NOMO-1 treated with dmso at 0.1 percent for 144 hours (cell line): ENCODE results near the gene PGLYRP4.

Source experiments
- DNase-seq: peaks from one replicate; lab custom pipeline; 2025; ENCODE audit not compliant: unreplicated experiment; lab: John Stamatoyannopoulos, UW

The PGLYRP4 gene

DNA sequence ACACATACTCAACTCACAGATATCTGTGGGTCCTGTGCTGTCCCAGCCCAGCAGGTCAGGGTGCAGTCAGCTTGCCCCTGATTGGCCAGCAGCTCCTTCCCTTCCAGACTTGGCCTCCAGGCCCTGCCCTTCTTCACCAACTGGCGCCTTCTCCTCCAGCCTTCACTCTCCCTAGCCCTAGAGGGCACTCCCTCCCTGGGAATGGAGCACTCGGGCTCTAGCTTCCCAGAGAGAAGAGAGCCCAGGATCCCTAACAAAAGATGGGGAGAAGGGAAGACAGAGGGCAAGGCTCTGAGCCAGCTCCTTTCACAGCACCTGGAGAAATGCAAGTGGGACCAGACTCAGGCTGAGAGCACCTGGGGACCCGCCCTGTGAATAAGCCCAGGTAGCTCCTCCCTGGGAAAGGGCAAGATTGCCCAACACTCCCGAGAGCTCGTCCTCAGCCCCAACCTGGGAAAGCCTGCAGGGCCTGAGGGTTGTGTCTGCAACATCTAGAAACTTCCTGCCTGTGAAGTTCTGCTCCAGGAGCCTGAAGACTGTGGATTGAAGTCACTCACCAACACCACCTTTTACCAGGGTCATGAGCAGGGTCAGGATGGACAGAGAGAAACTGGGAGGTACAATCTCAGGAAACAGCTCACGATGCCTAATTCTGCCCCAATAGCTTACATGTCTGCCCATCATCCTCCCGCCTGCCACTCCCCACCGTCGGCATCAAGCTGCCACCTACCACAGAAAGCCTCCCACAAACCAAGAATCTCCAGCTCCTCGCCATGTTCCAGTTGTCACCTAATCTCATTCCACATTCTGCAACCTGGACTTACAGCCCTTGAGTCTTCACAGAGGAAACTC, at the start of gene PGLYRP4:
TSS of gene PGLYRP4 (minus strand) at position 331 of the 852 bp plus-strand sequence. CDS start 909 bp downstream, outside the sequence.
- DNase-seq, result no peak

- DNase-seq, result no peak
Observed at GRCh38 chr1:153397924-153398651, 49.4 kb upstream of the PGLYRP4 start.

- DNase-seq, result no peak
Observed at GRCh38 chr1:153397051-153397923, 48.6 kb upstream of the PGLYRP4 start.

DNA sequence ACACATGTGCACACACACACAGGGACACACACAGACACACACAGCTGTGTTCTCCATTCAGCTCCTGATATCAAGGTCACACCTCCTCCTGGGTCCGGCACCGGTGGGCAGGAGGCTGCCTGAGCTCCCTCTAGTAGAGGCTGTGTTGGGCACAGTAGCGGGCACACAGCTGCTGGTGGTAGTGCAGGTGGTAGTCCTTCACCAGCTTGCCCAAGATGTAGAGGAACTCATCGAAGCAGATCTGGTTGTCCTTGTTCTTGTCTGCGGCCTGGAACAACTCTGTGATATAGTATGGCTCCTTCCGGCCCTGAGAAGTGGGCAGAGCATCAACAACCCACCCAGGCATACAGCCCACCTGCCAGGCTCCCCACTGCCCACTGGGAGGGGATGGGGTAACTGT, 47.8 kb upstream of the PGLYRP4 start:
- DNase-seq, result no peak

DNA sequence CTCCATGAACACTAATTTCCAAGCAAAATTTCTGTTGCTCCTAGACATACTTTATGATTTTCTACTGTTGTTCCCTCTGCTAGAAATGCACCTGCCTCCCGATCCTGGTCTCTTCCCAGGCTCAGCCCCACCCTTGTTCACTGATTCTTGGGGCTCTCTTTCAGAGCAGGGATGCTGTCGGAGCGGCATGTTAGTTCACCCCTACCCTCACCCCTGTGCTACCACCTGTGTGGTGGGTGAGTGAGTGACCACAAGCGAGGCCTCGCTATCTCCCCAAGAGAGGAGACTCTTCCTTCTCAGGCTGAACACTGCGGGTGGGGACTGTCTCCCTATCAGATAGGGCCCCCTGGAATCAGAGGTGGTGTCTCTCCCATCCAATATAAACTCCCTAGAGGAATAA, 47.1 kb upstream of the PGLYRP4 start:
- DNase-seq, result no peak

DNA sequence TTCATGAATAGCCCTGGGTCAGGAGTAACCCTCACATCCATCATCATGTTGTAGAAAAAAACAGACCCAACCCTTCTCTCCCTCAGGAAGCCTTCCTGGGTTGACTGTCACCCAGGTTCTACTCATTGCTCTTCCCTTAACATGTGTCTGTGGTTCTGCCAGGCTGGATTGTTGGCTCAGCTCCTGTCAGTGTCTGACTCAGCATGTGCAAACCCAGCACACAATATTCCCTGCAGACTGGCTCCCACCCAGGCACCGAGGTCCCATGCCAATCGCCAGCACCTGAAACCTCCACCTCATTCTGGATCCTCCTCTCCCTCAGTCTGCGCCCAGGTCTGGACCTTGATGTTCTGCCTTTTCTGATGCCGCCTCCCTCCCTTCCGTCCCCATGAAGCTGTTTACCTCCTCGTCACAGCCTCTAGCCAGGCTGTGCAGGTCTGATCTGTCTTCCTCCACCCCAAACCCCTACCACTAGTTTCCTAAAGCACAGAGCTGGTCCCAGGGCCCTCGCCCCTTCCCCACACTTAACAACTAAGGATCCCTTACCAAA, 46.6 kb upstream of the PGLYRP4 start:
- no peak for DNase-seq

DNA sequence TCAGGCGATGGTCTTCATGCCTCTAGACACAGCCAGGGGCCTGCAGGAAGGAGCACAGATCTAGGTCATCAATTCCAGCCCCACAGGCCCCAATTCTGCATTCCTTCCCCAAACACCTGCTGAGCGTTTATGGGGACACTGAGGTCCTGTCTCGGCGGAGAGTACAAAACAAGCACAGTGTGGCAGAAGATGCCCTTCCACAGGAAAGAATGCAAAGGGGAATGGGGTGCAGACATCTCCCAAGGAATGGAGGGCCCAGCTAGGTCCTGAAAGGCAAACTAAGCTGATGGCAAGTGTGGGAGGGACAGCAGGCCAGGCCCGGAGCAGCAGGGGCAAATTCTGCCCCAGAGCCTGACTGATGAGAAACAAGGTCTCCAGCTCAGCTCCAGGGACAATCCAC, 45.8 kb upstream of the PGLYRP4 start:
- DNase-seq, result no peak

GRCh38 chr1:153393926-153394325, 45.3 kb upstream of the PGLYRP4 start:
- no peak for DNase-seq

DNA sequence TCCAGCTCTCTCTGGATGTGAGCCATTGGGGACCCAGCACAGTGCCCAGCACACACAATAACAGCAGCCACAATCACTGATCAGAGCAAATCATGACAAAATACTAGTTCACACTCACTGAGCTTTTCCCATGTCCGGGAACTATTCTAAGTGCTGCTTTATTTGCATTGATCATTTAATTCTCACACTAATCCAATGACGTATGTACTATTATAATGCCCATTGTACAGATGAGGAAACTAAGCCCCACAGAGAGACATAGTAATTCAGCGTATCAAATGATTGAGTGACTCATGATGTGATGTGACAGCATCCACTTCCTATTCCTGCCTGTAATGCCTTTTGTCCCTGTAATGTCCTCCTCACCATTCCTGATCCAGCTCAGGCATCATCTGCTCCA, 44.2 kb upstream of the PGLYRP4 start:
- no peak for DNase-seq

DNA sequence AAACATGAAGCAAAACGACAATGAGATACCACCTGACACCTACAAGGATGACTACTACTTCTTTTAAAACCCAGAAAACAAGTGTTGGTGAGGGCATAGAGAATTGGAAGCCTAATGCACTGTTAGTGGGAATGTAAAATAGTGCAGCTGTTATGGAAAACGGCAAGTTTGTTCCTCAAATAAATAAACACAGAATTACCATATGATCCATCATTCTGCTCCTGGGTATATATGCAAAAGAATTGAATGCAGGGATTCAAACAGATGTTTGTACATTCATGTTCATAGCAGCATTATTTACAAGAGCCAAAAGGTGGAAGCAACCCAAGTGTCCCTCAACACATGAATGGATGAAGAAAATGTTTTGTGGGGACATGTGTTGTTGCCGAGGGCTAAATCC, 43.6 kb upstream of the PGLYRP4 start:
- no peak for DNase-seq

- peak; percentile 83 for DNase-seq
Observed at GRCh38 chr1:153390938-153391710, 42.5 kb upstream of the PGLYRP4 start, which contains the start of gene S100A8. S100A8 (minus strand) TSS chr1:153391073; CDS start chr1:153390535, 538 bp downstream.

- peak; percentile 59 for DNase-seq
Observed at GRCh38 chr1:153389973-153390879, 41.6 kb upstream of the PGLYRP4 start.

DNA sequence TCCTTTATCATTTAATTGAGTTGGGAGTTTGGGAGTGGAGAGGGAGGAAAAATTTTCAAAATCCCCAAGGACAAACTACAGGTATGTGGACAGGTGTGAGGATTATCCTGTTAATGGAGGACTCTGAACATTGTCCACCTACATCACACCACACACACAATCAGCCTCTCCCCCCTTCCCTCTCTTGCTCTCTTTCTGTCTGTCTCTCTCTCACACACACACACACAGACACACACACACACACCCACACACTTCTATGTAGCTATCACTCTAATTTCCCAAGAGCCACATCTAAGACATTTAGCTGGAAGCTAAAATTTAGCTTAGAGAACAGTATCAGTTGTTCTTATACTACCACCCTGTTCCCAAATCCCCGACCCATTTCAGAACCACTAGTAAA, 40.8 kb upstream of the PGLYRP4 start:
- no peak for DNase-seq

DNA sequence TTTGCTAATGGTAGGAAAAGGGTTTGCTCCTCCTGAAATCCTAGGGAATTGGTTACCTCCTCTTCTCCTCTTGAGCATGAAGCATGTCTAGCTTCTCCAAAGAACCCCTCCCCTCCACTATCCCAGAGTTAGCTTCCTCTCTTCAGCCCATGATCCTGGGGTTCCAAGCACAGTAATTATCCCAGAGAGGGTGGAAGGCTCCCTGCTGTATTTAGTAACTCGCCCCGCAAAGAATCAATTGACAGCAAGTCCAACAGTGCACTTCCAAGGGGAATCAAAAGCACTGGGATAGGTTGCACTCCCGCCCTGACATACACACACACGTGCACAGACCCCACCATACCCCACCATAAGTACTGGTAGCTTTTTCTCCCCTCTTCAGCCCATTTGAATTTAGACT, 39.1 kb upstream of the PGLYRP4 start:
- DNase-seq, result no peak

DNA sequence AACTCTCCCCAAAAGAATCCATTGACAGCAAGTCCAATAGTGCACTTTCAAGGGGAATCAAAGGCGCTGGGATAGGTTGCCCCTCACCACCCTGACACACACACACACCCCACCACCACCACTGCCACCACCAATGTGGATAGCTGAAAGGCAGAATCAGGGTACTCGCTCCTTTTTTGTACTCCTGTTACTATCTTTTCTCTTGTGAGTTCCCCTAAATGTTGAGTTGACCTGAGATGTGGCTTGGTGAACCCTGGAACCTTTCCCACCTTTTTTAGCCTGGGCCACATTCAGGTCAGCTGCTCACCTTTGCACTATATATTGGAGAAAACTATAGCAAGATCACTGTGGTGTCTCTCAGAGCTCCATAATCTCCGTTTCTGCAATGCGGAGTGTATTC, 38.4 kb upstream of the PGLYRP4 start:
- no peak for DNase-seq

- peak; percentile 95 for DNase-seq
Observed at GRCh38 chr1:153386500-153386901, 37.9 kb upstream of the PGLYRP4 start.

- no peak for DNase-seq
Observed at GRCh38 chr1:153384958-153385580, 36.4 kb upstream of the PGLYRP4 start.

- no peak for DNase-seq
Observed at GRCh38 chr1:153380711-153381110, 32.1 kb upstream of the PGLYRP4 start.

DNA sequence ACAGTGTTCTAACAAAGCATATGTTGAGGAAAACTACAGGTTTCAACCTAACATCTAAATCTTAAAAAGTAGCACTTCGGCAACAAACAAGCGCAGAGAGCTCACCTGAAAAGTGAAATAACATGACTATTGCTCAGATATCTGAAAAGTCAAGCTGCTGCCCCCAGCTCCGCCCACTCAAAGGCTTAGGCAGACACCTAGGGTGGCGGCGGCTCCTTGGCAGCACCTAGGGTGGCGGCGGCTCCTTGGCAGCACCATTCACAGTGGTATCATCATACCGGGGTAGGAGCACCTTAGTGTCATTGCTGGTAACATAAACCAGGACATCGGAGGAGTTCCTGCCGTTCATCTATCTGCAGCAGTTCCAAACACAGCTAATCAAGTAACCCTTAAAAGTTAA, 30.9 kb upstream of the PGLYRP4 start:
- no peak for DNase-seq
